ENCODE data around the gene SUPT7L. TPM values are rescaled to one million over a fixed set of nuclear protein-coding genes. Genes with fewer than 3 reads are reported as not detected.

The SUPT7L gene
- total RNA-seq (10 to 100 TPM; 29.7 to 40.0 TPM), polyA plus RNA-seq (10 to 100 TPM; 22.0 to 23.8 TPM)
- long read RNA-seq, donor 1, full-length matches to known transcripts = 8 of 67 reads
- long read RNA-seq, donor 1, partial matches to known transcripts = 47 of 67 reads
- long read RNA-seq, donor 1, other reads (novel, unspliced or antisense) = 12 of 67 reads
- long read RNA-seq, donor 2, full-length matches to known transcripts = 4 of 35 reads
- long read RNA-seq, donor 2, partial matches to known transcripts = 31 of 35 reads
- long read RNA-seq, donor 2, other reads (novel, unspliced or antisense) = 0 of 35 reads
- long read RNA-seq, donor 3, full-length matches to known transcripts = 4 of 31 reads
- long read RNA-seq, donor 3, partial matches to known transcripts = 27 of 31 reads
- long read RNA-seq, donor 3, other reads (novel, unspliced or antisense) = 0 of 31 reads
- long read RNA-seq, donor 4, full-length matches to known transcripts = 1 of 13 reads
- long read RNA-seq, donor 4, partial matches to known transcripts = 12 of 13 reads
- long read RNA-seq, donor 4, other reads (novel, unspliced or antisense) = 0 of 13 reads
- long read RNA-seq, donor 5, full-length matches to known transcripts = 13 of 48 reads
- long read RNA-seq, donor 5, partial matches to known transcripts = 35 of 48 reads
- long read RNA-seq, donor 5, other reads (novel, unspliced or antisense) = 0 of 48 reads

GRCh38 chr2:27663285-27664153 lies at the start of gene SUPT7L, which contains the start of gene SLC4A1AP:
Gene SUPT7L (minus strand): TSS chr2:27663614. CDS start chr2:27662192, 1,422 bp downstream.
Gene SLC4A1AP (plus strand): TSS chr2:27663889. CDS start chr2:27663915, 26 bp downstream.
- no peaks in the 10 kb centered on the region for H3K27me3 ChIP-seq (ENCODE audit: control insufficient read depth in 3 of 3, insufficient read depth in 3 of 3, low read length in 2 of 3)
- H3K9ac ChIP-seq (ENCODE audit: insufficient read depth in 1 of 2, low read length in 2 of 2) = peak within 1 kb of the TSS; percentile 65 to 79
- TF ChIP-seq CTCF (IDR thresholded peaks at IDR 0.05; ENCODE audit: control extremely low read depth, extremely low read depth) = no peak
- ATAC-seq (ENCODE audit: insufficient read depth, low FRiP score) (peak; percentile 87), DNase-seq (peak; percentile 81 to 92 (median 92))
- H3K9me3 ChIP-seq (ENCODE audit: control insufficient read depth in 4 of 4, insufficient read depth in 3 of 4, low read length in 3 of 4) = no peaks in the 10 kb centered on the region
- peaks cover 10 to 22% (median 18%) of the 10 kb centered on the region in 4 donors for H3K36me3 ChIP-seq (ENCODE audit: control insufficient read depth in 4 of 4, insufficient read depth in 4 of 4, low read length in 4 of 4)
- H3K27ac ChIP-seq (ENCODE audit: low read depth in 1 of 2, low read length in 1 of 2) = peak within 1 kb of the TSS; percentile 90 to 96
- peak within 1 kb of the TSS; percentile 90 for H3K4me3 ChIP-seq
- WGBS, 2 donors = 0% methylated on average over 56 of the region's 56 CpGs
- H3K4me1 ChIP-seq (ENCODE audit: control insufficient read depth in 5 of 5, insufficient read depth in 5 of 5, low read length in 5 of 5) = peaks cover 4 to 22% (median 9%) of the 10 kb centered on the region in 5 donors

GRCh38 chr2:27713201-27713600 lies 49.8 kb upstream of the SUPT7L start:
- Histone ChIP-seq H3K9me3 (ENCODE audit: control insufficient read depth in 4 of 4, insufficient read depth in 3 of 4, low read length in 3 of 4) (no peaks in the 10 kb centered on the region), H3K27ac (ENCODE audit: low read depth in 1 of 2, low read length in 1 of 2) (peak overlapping the region in 1 of 2 donors; percentile 47), H3K27me3 (ENCODE audit: control insufficient read depth in 3 of 3, insufficient read depth in 3 of 3, low read length in 2 of 3) (peaks cover 0 to 2% (median 0%) of the 10 kb centered on the region in 3 donors), H3K36me3 (ENCODE audit: control insufficient read depth in 4 of 4, insufficient read depth in 4 of 4, low read length in 4 of 4) (no peaks in the 10 kb centered on the region), H3K4me1 (ENCODE audit: control insufficient read depth in 5 of 5, insufficient read depth in 5 of 5, low read length in 5 of 5) (peaks cover 0 to 11% (median 6%) of the 10 kb centered on the region in 5 donors), H3K9ac (ENCODE audit: insufficient read depth in 1 of 2, low read length in 2 of 2) (no peak overlapping the region), H3K4me3 (no peak overlapping the region)
- DNase-seq = no peak
- TF ChIP-seq CTCF (IDR thresholded peaks at IDR 0.05; ENCODE audit: control extremely low read depth, extremely low read depth) = no peak
- no peak for ATAC-seq (ENCODE audit: insufficient read depth, low FRiP score)
- WGBS, 2 donors = 95 to 98% methylated on average over 5 of the region's 5 CpGs

GRCh38 chr2:27712522-27712921 lies 49.1 kb upstream of the SUPT7L start:
- WGBS, 2 donors = 86 to 89% methylated on average over 1 of the region's 1 CpG
- H3K4me3 ChIP-seq = no peak overlapping the region
- H3K27ac ChIP-seq (ENCODE audit: low read depth in 1 of 2, low read length in 1 of 2) = peak overlapping the region in 1 of 2 donors; percentile 73
- H3K36me3 ChIP-seq (ENCODE audit: control insufficient read depth in 4 of 4, insufficient read depth in 4 of 4, low read length in 4 of 4) = no peaks in the 10 kb centered on the region
- ATAC-seq (ENCODE audit: insufficient read depth, low FRiP score) = no peak
- peaks cover 0 to 11% (median 6%) of the 10 kb centered on the region in 5 donors for H3K4me1 ChIP-seq (ENCODE audit: control insufficient read depth in 5 of 5, insufficient read depth in 5 of 5, low read length in 5 of 5)
- DNase-seq = no peak
- no peaks in the 10 kb centered on the region for H3K9me3 ChIP-seq (ENCODE audit: control insufficient read depth in 4 of 4, insufficient read depth in 3 of 4, low read length in 3 of 4)
- H3K9ac ChIP-seq (ENCODE audit: insufficient read depth in 1 of 2, low read length in 2 of 2) = no peak overlapping the region
- H3K27me3 ChIP-seq (ENCODE audit: control insufficient read depth in 3 of 3, insufficient read depth in 3 of 3, low read length in 2 of 3) = peaks cover 0 to 2% (median 0%) of the 10 kb centered on the region in 3 donors
- no peak for TF ChIP-seq CTCF (IDR thresholded peaks at IDR 0.05; ENCODE audit: control extremely low read depth, extremely low read depth)

Data from lung (tissue), 16 donors.